CD4-positive, CD25-positive, alpha-beta regulatory T cell (primary cell): ENCODE measurements around the gene IGSF6. TPM values are rescaled to one million over a fixed set of nuclear protein-coding genes. Genes with fewer than 3 reads are reported as not detected.
"Not testable (repeated sequence)": the region's sequence is repeated elsewhere in the genome, so short reads cannot be mapped to it uniquely, and the experiment has no call there.

Experiments
- ATAC-seq, 2 donors: fragments of 150-1000 bp; cut with Tn5 transposase; one replicate each; pipeline ENCODE4 v1.10.0; 2021; ENCODE audit warnings: low read depth in 2 of 2, moderate number of reproducible peaks in 2 of 2, moderate library complexity in 1 of 2
- DNase-seq, 3 donors: peaks; one replicate each; pipeline versions ENCODE4 v3.0.0 to v3.0.0-alpha.2; 2012 to 2022; ENCODE audit warnings: mixed read lengths in 1 of 3
- H3K27ac ChIP-seq: one replicate; pipeline ENCODE4 v1.7.0; 2013; ENCODE audit warnings: mild to moderate bottlenecking, low read length; ENCODE audit not compliant: insufficient read depth, poor library complexity, severe bottlenecking
- H3K27me3 ChIP-seq: one replicate; pipeline ENCODE4 v1.7.0; 2013; ENCODE audit warnings: low read length; ENCODE audit not compliant: control insufficient read depth, insufficient read depth
- H3K36me3 ChIP-seq: one replicate; pipeline ENCODE4 v1.7.0; 2013; ENCODE audit warnings: mild to moderate bottlenecking, low read length, moderate library complexity; ENCODE audit not compliant: control insufficient read depth, insufficient read depth
- H3K4me1 ChIP-seq: 2 replicates; pipeline ENCODE4 v1.7.0; 2013; ENCODE audit warnings: mild to moderate bottlenecking, low read length; ENCODE audit not compliant: insufficient read depth, control insufficient read depth, poor library complexity, severe bottlenecking
- H3K4me3 ChIP-seq: one replicate; pipeline ENCODE4 v1.7.0; 2013; ENCODE audit warnings: low read depth, mild to moderate bottlenecking, low read length, moderate library complexity
- H3K9me3 ChIP-seq, 2 experiments: 1 replicate in 1 of 2; 2 replicates in 1 of 2; pipeline ENCODE4 v1.7.0; 2013; ENCODE audit warnings: low read length in 2 of 2, mild to moderate bottlenecking in 1 of 2, moderate library complexity in 1 of 2; ENCODE audit not compliant: control insufficient read depth in 2 of 2
- H3K27ac Mint-ChIP-seq, 3 donors: one replicate each; pipeline ENCODE4 v1.8.0; 2020 to 2022; ENCODE audit warnings: mild to moderate bottlenecking in 3 of 3, mixed read lengths in 3 of 3, moderate library complexity in 2 of 3
- H3K27me3 Mint-ChIP-seq: one replicate; pipeline ENCODE4 v1.8.0; 2022; ENCODE audit warnings: mild to moderate bottlenecking, mixed read lengths
- H3K36me3 Mint-ChIP-seq: one replicate; pipeline ENCODE4 v1.8.0; 2020; ENCODE audit warnings: mixed read lengths
- H3K4me1 Mint-ChIP-seq, 4 donors: one replicate each; pipeline ENCODE4 v1.8.0; 2020 to 2022; ENCODE audit warnings: mixed read lengths in 4 of 4, mild to moderate bottlenecking in 1 of 4
- H3K4me3 Mint-ChIP-seq, 4 donors: one replicate each; pipeline ENCODE4 v1.8.0; 2020 to 2022; ENCODE audit warnings: mild to moderate bottlenecking in 4 of 4, mixed read lengths in 4 of 4, moderate library complexity in 3 of 4
- H3K9me3 Mint-ChIP-seq, 7 donors: one replicate each; pipeline ENCODE4 v1.8.0; 2020 to 2022; ENCODE audit warnings: mixed read lengths in 7 of 7, mild to moderate bottlenecking in 3 of 7, moderate library complexity in 2 of 7
- polyA plus RNA-seq, 4 donors: library from polyadenylated mRNA; unstranded; fragments of 300-500 nt; fragmentation: Illumina TruSeq; gene quantifications; one replicate each; pipeline ENCODE4 v1.2.3, GENCODE V29; 2021
- total RNA-seq: library from RNA; stranded (reverse); gene quantifications from one replicate; pipeline ENCODE4 v1.2.3, GENCODE V29; 2022

The IGSF6 gene
- total and polyA plus RNA-seq, 5 donors from 2014 or later: 0.13 to 1.1 (median 0.20) TPM

DNA sequence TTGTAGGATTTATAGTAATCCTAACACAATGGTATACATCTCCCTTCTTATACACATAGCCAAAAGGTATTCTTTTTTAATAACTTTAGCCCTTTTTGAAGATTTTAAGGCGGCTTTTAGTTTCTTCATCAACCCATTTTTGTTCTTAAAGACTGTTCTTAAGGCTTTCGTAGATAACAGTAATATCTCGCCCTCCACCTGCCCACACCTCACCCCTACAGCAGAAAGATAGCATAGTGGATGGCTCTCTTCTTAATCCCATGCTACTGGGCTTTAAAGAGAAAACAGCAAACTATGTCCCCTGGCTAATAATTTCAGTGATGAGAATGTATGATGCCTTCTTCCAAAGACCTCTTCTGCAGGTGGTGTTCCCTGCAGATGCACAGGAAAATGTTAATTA, 8.6 kb downstream of the IGSF6 start:
- Mint-ChIP-seq H3K4me1 (peaks cover 16 to 66% (median 45%) of the 10 kb centered on the region in 4 donors), H3K27ac (peak overlapping the region; percentile 1 to 38 (median 26))
- no peak for ATAC-seq

DNA sequence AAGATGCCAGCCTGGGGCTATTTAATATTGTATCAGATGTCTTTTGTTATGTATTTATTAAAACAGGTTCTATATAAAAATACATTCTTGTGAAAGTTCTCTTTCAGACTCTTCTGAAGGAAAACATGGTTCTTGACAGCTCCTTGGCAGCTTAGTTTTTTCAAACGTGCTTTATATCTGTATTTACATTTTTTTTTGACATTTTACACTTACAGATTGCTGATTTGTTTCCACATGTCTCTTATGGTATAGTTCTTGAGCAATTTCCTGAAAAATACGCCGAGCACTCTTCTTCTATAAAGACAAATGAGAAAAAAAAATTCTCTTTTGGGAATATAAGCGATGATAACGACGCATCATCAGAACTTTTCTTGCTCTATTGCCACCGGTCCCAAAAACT, 9.5 kb downstream of the IGSF6 start:
- no peaks in the 10 kb centered on the region for H3K27me3 ChIP-seq
- Mint-ChIP-seq H3K4me3 (no peak overlapping the region), H3K27ac (peak overlapping the region in 1 of 3 donors; percentile 22), H3K9me3 (no peaks in the 10 kb centered on the region), H3K36me3 (no peaks in the 10 kb centered on the region), H3K27me3 (no peaks in the 10 kb centered on the region), H3K4me1 (peaks cover 22 to 66% (median 46%) of the 10 kb centered on the region in 4 donors)
- no peaks in the 10 kb centered on the region for H3K9me3 ChIP-seq
- no peaks in the 10 kb centered on the region for H3K36me3 ChIP-seq
- peaks cover 52% of the 10 kb centered on the region for H3K4me1 ChIP-seq
- no peak overlapping the region for H3K4me3 ChIP-seq
- H3K27ac ChIP-seq: no peak overlapping the region
- DNase-seq: no peak
- no peak for ATAC-seq

More for the DNA sequence above, 8.6 kb downstream of the IGSF6 start:
- H3K27ac ChIP-seq: no peak overlapping the region
- H3K36me3 ChIP-seq: no peaks in the 10 kb centered on the region
- no peak overlapping the region for H3K4me3 ChIP-seq
- H3K4me3 Mint-ChIP-seq: peak overlapping the region in 2 of 4 donors; percentile 76 to 89
- H3K27me3 Mint-ChIP-seq: no peaks in the 10 kb centered on the region
- H3K36me3 Mint-ChIP-seq: no peaks in the 10 kb centered on the region
- H3K9me3 Mint-ChIP-seq: no peaks in the 10 kb centered on the region
- H3K9me3 ChIP-seq: no peaks in the 10 kb centered on the region
- H3K27me3 ChIP-seq: no peaks in the 10 kb centered on the region
- H3K4me1 ChIP-seq: peaks cover 52% of the 10 kb centered on the region
- no peak for DNase-seq

- no peaks in the 10 kb centered on the region for H3K36me3 Mint-ChIP-seq
- no peak overlapping the region for H3K4me3 ChIP-seq
- peaks cover 22 to 66% (median 42%) of the 10 kb centered on the region in 4 donors for H3K4me1 Mint-ChIP-seq
- no peak for ATAC-seq
- H3K27ac ChIP-seq: no peak overlapping the region
- no peak overlapping the region for H3K4me3 Mint-ChIP-seq
- no peaks in the 10 kb centered on the region for H3K27me3 ChIP-seq
- H3K27ac Mint-ChIP-seq: no peak overlapping the region
- H3K27me3 Mint-ChIP-seq: no peaks in the 10 kb centered on the region
- H3K9me3 ChIP-seq: no peaks in the 10 kb centered on the region
- no peaks in the 10 kb centered on the region for H3K36me3 ChIP-seq
- H3K4me1 ChIP-seq: peaks cover 48% of the 10 kb centered on the region
- DNase-seq: no peak
- H3K9me3 Mint-ChIP-seq: no peaks in the 10 kb centered on the region
Observed at GRCh38 chr16:21641916-21642315, 10.5 kb downstream of the IGSF6 start.

DNA sequence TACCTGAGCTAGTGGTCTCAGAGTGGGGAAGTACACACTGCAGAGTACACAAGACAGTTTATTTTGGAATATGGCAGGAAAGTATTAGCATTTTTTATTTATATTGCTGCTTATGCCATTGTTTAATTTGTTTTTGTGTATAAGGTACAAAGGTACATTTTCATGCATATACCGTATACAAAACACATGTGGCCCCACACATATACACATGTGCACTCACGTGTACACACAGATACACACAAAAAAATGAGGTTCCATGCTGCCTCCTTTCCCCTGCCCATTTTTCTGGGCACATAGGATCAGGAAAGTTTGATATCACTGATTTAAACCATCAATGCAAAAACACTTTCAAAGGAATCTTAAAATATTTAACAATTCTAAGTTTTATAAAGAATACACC, 12.9 kb downstream of the IGSF6 start:
- peak overlapping the region; percentile 62 for H3K27ac ChIP-seq
- H3K4me1 Mint-ChIP-seq: peaks cover 12 to 48% (median 27%) of the 10 kb centered on the region in 4 donors
- H3K36me3 ChIP-seq: no peaks in the 10 kb centered on the region
- H3K4me3 ChIP-seq: no peak overlapping the region
- H3K4me3 Mint-ChIP-seq: no peak overlapping the region
- H3K27me3 ChIP-seq: no peaks in the 10 kb centered on the region
- no peaks in the 10 kb centered on the region for H3K9me3 ChIP-seq
- H3K9me3 Mint-ChIP-seq: no peaks in the 10 kb centered on the region
- peaks cover 9% of the 10 kb centered on the region for H3K36me3 Mint-ChIP-seq
- H3K27ac Mint-ChIP-seq: peak overlapping the region in 1 of 3 donors; percentile 55
- H3K27me3 Mint-ChIP-seq: no peaks in the 10 kb centered on the region
- peaks cover 33% of the 10 kb centered on the region for H3K4me1 ChIP-seq
- no peak for DNase-seq
- ATAC-seq: no peak

- Mint-ChIP-seq H3K36me3 (peaks cover 9% of the 10 kb centered on the region), H3K9me3 (no peaks in the 10 kb centered on the region), H3K27me3 (no peaks in the 10 kb centered on the region), H3K4me3 (peak overlapping the region; percentile 5 to 68 (median 33)), H3K27ac (peak overlapping the region; percentile 42 to 93 (median 44)), H3K4me1 (peaks cover 11 to 39% (median 26%) of the 10 kb centered on the region in 4 donors)
- Histone ChIP-seq H3K36me3 (peaks cover 5% of the 10 kb centered on the region), H3K27ac (peak overlapping the region; percentile 62), H3K9me3 (no peaks in the 10 kb centered on the region), H3K27me3 (no peaks in the 10 kb centered on the region), H3K4me1 (peaks cover 33% of the 10 kb centered on the region), H3K4me3 (peak overlapping the region; percentile 46)
- peak; percentile 70 to 75 for ATAC-seq
- peak in 2 of 3 donors; percentile 41 to 75 for DNase-seq
Observed at GRCh38 chr16:21638573-21638975, 13.8 kb downstream of the IGSF6 start.

DNA sequence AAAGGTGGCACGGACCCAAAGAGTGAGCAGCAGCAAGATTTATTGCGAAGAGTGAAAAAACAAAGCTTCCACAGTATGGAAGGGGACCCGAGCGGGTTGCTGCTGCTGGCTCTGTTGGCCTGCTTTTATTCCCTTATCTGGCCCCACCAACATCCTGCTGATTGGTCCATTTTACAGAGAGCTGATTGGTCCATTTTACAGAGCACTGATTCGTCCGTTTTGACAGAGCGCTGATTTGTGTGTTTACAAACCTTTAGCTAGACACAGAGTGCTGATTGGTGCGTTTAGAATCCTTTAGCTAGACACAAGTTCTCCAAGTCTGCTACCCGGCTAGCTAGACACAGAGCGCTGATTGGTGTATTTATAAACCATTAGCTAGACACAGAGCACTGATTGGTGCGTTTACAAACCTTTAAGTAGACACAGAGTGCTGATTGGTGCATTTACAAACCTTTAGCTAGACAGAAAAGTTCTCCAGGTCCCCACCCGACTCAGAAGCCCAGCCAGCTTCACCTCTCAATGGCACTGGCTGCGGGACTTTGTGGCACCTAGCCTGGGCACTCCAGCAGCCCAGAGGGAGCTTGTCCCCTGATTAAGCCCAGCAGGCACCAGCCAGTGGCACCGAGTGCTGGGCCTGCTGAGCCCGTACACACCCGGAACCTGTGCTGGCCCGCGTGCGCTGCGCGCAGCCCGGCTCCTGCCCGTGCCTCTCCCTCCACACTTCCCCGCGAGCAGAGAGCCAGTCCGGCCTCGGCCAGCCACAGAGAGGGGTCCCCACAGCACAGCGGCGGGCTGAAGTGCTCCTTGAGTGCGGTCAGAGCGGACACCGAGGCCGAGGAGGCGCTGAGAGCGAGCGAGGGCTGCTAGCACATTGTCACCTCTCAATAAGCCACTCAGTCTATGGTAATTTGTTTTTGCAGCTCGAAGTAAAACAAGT, 15.1 kb downstream of the IGSF6 start:
- H3K27me3 Mint-ChIP-seq: no peaks in the 10 kb centered on the region
- peak overlapping the region; percentile 44 to 91 (median 63) for H3K27ac Mint-ChIP-seq
- Histone ChIP-seq H3K27ac (peak overlapping the region; percentile 62), H3K9me3 (no peaks in the 10 kb centered on the region), H3K27me3 (no peaks in the 10 kb centered on the region), H3K4me1 (peaks cover 33% of the 10 kb centered on the region), H3K36me3 (peaks cover 5% of the 10 kb centered on the region), H3K4me3 (no peak overlapping the region)
- DNase-seq (no peak), ATAC-seq (no peak)
- peaks cover 11 to 39% (median 26%) of the 10 kb centered on the region in 4 donors for H3K4me1 Mint-ChIP-seq
- peaks cover 9% of the 10 kb centered on the region for H3K36me3 Mint-ChIP-seq
- H3K4me3 Mint-ChIP-seq: peak overlapping the region in 1 of 4 donors; percentile 34
- H3K9me3 Mint-ChIP-seq: no peaks in the 10 kb centered on the region

DNA sequence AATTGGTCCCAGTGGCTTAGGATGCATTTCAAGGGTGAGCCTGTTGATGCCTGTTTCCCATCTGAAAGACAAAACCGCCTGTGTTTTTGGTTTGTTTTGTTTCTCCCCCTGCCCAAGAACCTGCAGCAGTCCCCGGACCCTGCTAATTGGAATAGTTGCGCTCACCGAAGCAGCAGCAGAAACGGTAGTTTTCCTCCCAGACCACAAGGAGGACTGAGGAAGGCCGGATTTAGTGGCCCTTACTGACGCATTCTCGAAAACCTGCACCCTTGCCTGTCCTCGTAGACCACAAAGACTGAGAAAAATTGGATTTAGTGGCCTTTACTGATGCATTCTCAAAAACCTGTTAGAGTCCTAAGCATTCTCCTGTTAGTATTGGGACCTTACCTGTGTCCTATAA, 16.7 kb downstream of the IGSF6 start:
- H3K36me3 Mint-ChIP-seq, H3K4me3 ChIP-seq, H3K27ac ChIP-seq, H3K27me3 ChIP-seq, H3K9me3 ChIP-seq, DNase-seq, H3K4me3 Mint-ChIP-seq, H3K9me3 Mint-ChIP-seq, ATAC-seq, H3K27me3 Mint-ChIP-seq, H3K36me3 ChIP-seq: not testable (repeated sequence)
- Mint-ChIP-seq H3K4me1 (peaks cover 8 to 35% (median 23%) of the 10 kb centered on the region in 4 donors), H3K27ac (peak overlapping the region in 1 of 3 donors; percentile 71)
- H3K4me1 ChIP-seq: peaks cover 33% of the 10 kb centered on the region
